Activated naive CD8-positive, alpha-beta T cell treated with anti-CD3 and anti-CD28 coated beads, Interleukin-2, amount 50 U/mL, for 24 hours (primary cell): ENCODE measurements around the gene MARK4.

Experiments
- ATAC-seq: fragments of 150-1000 bp; cut with Tn5 transposase; one replicate; pipeline ENCODE4 v1.10.0; 2021
- DNase-seq: peaks from one replicate; pipeline ENCODE4 v3.0.0; 2021
- H3K27ac Mint-ChIP-seq: one replicate; pipeline ENCODE4 v1.8.0; 2021; ENCODE audit warnings: mild to moderate bottlenecking, mixed read lengths
- H3K27me3 Mint-ChIP-seq: one replicate; pipeline ENCODE4 v1.8.0; 2021; ENCODE audit warnings: mixed read lengths
- H3K36me3 Mint-ChIP-seq: one replicate; pipeline ENCODE4 v1.8.0; 2021; ENCODE audit warnings: low read depth, mixed read lengths
- H3K4me1 Mint-ChIP-seq: one replicate; pipeline ENCODE4 v1.8.0; 2021; ENCODE audit warnings: mixed read lengths
- H3K4me3 Mint-ChIP-seq: one replicate; pipeline ENCODE4 v1.8.0; 2021; ENCODE audit warnings: mild to moderate bottlenecking, moderate library complexity, mixed read lengths
- H3K9me3 Mint-ChIP-seq: one replicate; pipeline ENCODE4 v1.8.0; 2021; ENCODE audit warnings: mixed read lengths

MARK4 gene

DNA sequence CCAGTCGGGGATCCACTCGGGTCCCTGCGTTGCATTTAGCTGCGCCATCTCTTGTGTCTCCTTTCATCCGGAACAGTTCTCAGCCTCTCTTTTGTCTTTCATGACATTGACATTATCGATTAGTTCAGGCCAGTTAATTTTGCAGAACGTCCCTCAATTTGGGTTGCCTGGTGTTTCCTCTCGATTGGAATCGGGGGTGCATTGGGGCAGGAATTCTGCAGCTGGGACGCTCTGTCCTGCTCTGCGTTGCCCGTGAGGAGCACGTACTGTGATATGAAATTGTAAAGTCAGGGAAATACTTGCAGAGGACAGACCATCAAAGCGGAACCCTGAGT is 22.4 kb downstream of the MARK4 start:
- Mint-ChIP-seq H3K27ac (no peak overlapping the region), H3K27me3 (no peaks in the 10 kb centered on the region), H3K4me1 (no peaks in the 10 kb centered on the region), H3K36me3 (peaks cover 6% of the 10 kb centered on the region), H3K4me3 (no peak overlapping the region), H3K9me3 (no peaks in the 10 kb centered on the region)
- DNase-seq (no peak), ATAC-seq (no peak)

GRCh38 chr19:45275370-45275971 is 24.4 kb downstream of the MARK4 start:
- Mint-ChIP-seq H3K9me3 (no peaks in the 10 kb centered on the region), H3K4me3 (no peak overlapping the region), H3K27ac (no peak overlapping the region), H3K36me3 (peaks cover 8% of the 10 kb centered on the region), H3K27me3 (no peaks in the 10 kb centered on the region), H3K4me1 (no peaks in the 10 kb centered on the region)
- DNase-seq (no peak), ATAC-seq (no peak)

GRCh38 chr19:45276284-45276687 is 25.2 kb downstream of the MARK4 start:
- Mint-ChIP-seq H3K4me1 (no peaks in the 10 kb centered on the region), H3K9me3 (no peaks in the 10 kb centered on the region), H3K27me3 (no peaks in the 10 kb centered on the region), H3K36me3 (peaks cover 8% of the 10 kb centered on the region), H3K4me3 (no peak overlapping the region), H3K27ac (no peak overlapping the region)
- DNase-seq (no peak), ATAC-seq (no peak)

DNA sequence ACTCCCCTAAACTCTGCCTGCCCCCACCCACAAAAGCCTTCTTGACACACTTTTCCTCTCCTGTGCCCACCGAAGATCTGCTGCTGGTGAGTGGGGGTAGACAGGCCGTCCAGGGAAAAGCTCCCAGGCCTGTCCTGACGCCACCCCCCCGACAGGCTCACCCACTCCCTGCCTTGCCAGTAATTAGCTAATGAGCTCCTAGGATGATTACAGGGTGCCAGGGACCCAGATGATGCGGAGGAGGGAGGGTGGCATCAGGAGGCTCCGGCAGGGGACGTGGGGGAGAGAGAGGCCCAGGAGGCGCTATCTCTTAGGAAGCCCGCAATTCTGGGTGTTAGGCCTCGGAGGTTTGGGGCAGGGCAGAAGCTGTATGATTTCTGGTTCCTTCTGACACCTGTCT is 27.0 kb downstream of the MARK4 start:
- Mint-ChIP-seq H3K4me3 (no peak overlapping the region), H3K27ac (no peak overlapping the region), H3K27me3 (no peaks in the 10 kb centered on the region), H3K4me1 (no peaks in the 10 kb centered on the region), H3K9me3 (no peaks in the 10 kb centered on the region), H3K36me3 (peaks cover 4% of the 10 kb centered on the region)
- no peak for ATAC-seq
- no peak for DNase-seq

DNA sequence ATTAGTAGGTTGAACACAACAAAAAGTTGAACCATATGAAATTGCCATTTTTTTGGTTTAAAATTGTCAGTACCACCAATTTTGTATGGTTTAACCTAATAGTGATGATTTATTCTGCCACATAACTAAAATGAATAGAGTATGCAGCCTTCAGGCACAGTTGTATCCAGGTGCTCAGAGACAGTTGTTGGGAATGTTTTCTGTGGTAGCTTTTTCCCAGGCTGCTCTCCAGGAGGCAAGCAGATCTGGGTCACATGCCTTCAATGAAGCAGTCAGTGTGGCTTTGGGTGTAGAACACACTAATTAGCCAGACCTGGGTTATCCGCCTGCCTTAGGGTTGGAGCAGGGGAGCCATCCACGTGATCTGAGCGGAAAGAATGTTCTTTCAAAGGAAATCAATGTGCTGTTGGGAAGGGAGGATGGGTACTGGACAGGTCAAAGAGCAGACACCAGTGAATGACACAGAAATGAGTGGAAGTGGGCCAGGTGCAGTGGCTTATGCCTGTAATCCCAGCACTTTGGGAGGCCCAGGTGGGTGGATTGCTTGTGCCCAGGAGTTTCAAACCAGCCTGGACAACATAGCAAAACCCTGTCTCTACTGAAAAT is 28.6 kb downstream of the MARK4 start:
- H3K27me3 Mint-ChIP-seq, result no peaks in the 10 kb centered on the region
- peaks cover 11% of the 10 kb centered on the region for H3K36me3 Mint-ChIP-seq
- ATAC-seq, result no peak
- H3K27ac Mint-ChIP-seq, result no peak overlapping the region
- H3K4me3 Mint-ChIP-seq, result no peak overlapping the region
- no peak for DNase-seq
- H3K4me1 Mint-ChIP-seq, result peaks cover 5% of the 10 kb centered on the region
- no peaks in the 10 kb centered on the region for H3K9me3 Mint-ChIP-seq

DNA sequence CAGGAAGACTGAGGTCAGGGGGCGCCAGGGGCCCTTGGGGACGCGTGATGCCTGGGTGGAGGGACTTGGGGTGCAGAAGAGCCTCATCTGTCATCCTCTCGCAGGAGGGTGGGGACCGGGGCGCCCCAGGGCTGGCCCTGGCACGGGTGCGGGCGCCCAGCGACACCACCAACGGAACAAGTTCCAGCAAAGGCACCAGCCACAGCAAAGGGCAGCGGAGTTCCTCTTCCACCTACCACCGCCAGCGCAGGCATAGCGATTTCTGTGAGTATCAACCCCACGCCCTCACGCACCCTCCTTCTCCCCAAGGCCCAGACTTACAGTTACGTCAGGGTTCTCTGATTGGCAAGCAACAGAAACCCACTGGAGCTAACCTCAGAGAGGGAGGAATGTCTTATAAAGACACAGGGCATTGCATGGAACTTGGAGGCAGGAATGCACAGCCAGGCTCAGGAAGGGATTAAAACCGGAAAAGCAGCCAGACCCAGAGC is 29.4 kb downstream of the MARK4 start:
- Mint-ChIP-seq H3K4me1 (peaks cover 5% of the 10 kb centered on the region), H3K27ac (no peak overlapping the region), H3K27me3 (no peaks in the 10 kb centered on the region), H3K4me3 (no peak overlapping the region), H3K9me3 (no peaks in the 10 kb centered on the region), H3K36me3 (peaks cover 12% of the 10 kb centered on the region)
- no peak for ATAC-seq
- DNase-seq, result no peak

DNA sequence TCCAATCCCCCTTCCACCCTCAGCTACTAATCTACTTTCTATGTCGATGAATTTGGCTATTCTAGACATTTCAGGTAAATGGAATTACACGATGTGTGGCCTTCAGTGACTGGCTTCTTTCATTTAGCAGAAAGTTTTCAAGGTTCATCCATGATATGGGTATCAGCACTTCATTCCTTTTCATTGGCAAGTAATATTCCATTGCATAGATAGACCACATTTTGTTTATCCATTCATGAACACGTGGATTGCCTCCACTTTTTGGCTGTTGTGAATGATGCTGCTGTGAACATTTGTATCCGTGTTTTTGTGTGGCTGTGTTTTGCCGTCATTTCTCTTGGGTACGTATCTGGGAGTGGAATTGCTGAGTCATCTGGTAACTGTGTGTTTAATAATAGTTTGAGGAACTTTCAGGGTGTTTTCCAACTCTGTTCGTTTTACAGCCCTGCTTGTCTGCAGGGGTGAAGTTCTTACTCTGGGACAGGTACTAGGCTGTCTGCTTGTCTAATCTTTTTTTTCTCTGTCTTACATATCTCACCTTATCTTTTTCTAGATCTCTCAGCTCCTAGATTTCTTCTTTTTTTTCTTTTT is 32.5 kb downstream of the MARK4 start:
- no peaks in the 10 kb centered on the region for H3K9me3 Mint-ChIP-seq
- ATAC-seq (no peak), DNase-seq (no peak)
- H3K4me1 Mint-ChIP-seq, result peaks cover 5% of the 10 kb centered on the region
- no peak overlapping the region for H3K27ac Mint-ChIP-seq
- H3K36me3 Mint-ChIP-seq, result peaks cover 17% of the 10 kb centered on the region
- no peaks in the 10 kb centered on the region for H3K27me3 Mint-ChIP-seq
- no peak overlapping the region for H3K4me3 Mint-ChIP-seq

DNA sequence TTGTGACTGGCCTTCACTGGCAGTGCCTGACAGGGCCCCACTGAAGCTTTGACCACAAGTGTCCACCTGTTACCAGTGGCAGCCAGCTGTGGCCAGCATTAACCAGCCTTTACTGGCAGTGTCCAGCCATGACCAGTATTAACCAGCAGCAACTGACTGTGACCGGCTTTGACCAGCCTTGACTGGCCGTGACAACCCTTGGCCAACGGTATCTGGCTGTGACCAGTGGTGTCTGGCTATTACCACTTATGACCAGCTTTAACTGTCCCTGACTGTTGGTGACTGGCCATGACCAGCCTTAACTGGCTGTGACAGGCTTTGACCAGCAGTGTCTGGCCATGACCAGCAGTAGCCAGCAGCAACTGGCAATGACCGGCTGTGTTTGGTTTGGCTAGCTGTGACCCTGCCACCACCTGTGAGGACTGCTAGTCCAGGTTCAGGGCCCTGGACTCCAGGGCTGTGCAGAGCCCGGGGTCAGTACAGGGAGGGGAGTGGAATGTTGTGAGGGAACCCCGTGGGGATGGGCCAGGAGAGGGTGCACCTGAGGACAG is 39.4 kb downstream of the MARK4 start:
- no peak overlapping the region for H3K4me3 Mint-ChIP-seq
- no peaks in the 10 kb centered on the region for H3K27me3 Mint-ChIP-seq
- H3K36me3 Mint-ChIP-seq, result peaks cover 25% of the 10 kb centered on the region

GRCh38 chr19:45291834-45292233 is 40.8 kb downstream of the MARK4 start:
- no peak overlapping the region for H3K27ac Mint-ChIP-seq
- DNase-seq, result no peak
- peaks cover 26% of the 10 kb centered on the region for H3K36me3 Mint-ChIP-seq

More for the DNA sequence above, 39.4 kb downstream of the MARK4 start:
- no peaks in the 10 kb centered on the region for H3K9me3 Mint-ChIP-seq
- peaks cover 9% of the 10 kb centered on the region for H3K4me1 Mint-ChIP-seq
- ATAC-seq (no peak), DNase-seq (no peak)
- H3K27ac Mint-ChIP-seq, result no peak overlapping the region

DNA sequence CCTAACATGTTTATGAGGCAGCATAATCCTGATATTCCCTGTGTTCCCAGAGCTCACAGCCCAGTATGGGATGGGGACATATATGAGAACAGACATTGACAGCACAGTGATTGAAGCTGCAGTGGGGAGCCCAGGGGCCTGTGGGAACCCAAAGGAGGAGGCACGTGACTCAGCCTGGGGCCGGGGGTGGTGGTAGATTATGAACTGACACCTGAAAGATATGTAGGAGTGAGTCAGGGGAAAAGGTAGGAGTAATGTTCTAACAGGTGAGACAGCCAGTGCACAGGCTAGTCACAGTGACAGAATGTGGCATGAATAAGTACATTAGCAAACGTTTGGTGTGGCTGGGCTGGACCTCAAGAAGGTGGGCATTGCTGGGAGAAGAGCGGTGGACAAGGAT is 42.6 kb downstream of the MARK4 start:
- ATAC-seq (peak; percentile 54), DNase-seq (no peak)
- no peaks in the 10 kb centered on the region for H3K27me3 Mint-ChIP-seq
- no peak overlapping the region for H3K27ac Mint-ChIP-seq
- no peak overlapping the region for H3K4me3 Mint-ChIP-seq
- H3K36me3 Mint-ChIP-seq, result peaks cover 23% of the 10 kb centered on the region
- no peaks in the 10 kb centered on the region for H3K9me3 Mint-ChIP-seq
- peaks cover 9% of the 10 kb centered on the region for H3K4me1 Mint-ChIP-seq

More at GRCh38 chr19:45291834-45292233, 40.8 kb downstream of the MARK4 start:
- H3K27me3 Mint-ChIP-seq, result no peaks in the 10 kb centered on the region
- no peak for ATAC-seq
- peaks cover 9% of the 10 kb centered on the region for H3K4me1 Mint-ChIP-seq
- no peak overlapping the region for H3K4me3 Mint-ChIP-seq
- no peaks in the 10 kb centered on the region for H3K9me3 Mint-ChIP-seq

GRCh38 chr19:45294291-45295029 is 43.4 kb downstream of the MARK4 start:
- Mint-ChIP-seq H3K36me3 (peaks cover 23% of the 10 kb centered on the region), H3K4me1 (peaks cover 9% of the 10 kb centered on the region), H3K9me3 (no peaks in the 10 kb centered on the region), H3K4me3 (no peak overlapping the region), H3K27ac (no peak overlapping the region), H3K27me3 (no peaks in the 10 kb centered on the region)
- ATAC-seq, result no peak
- DNase-seq, result no peak

- H3K4me1 Mint-ChIP-seq, result peaks cover 9% of the 10 kb centered on the region
- H3K4me3 Mint-ChIP-seq, result no peak overlapping the region
- no peaks in the 10 kb centered on the region for H3K27me3 Mint-ChIP-seq
- DNase-seq (no peak), ATAC-seq (no peak)
- H3K27ac Mint-ChIP-seq, result no peak overlapping the region
- peaks cover 26% of the 10 kb centered on the region for H3K36me3 Mint-ChIP-seq
- H3K9me3 Mint-ChIP-seq, result no peaks in the 10 kb centered on the region
Measured at GRCh38 chr19:45295873-45296272, 44.8 kb downstream of the MARK4 start.

DNA sequence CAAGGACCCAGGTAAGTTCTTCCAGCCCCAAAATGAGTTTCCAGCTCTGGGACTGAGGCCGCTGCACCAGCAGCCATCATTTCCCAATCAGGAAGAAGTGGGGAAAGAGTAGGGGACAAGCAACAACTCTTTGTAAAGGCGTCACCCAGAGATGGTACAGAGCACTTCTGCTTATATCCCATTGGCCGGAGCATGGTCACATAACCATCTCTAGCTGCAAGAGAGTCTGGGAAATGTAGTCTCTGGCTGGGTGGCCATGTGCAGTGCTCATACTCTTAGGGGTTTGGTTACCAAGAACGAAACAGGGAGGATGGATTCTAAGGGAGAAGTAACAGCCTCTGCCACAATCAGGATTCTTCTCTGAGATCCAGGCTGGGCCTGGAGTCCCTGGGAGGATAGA is 45.3 kb downstream of the MARK4 start:
- Mint-ChIP-seq H3K4me3 (no peak overlapping the region), H3K27ac (no peak overlapping the region), H3K4me1 (peaks cover 9% of the 10 kb centered on the region), H3K9me3 (no peaks in the 10 kb centered on the region), H3K36me3 (peaks cover 22% of the 10 kb centered on the region), H3K27me3 (no peaks in the 10 kb centered on the region)
- no peak for ATAC-seq
- DNase-seq, result no peak

DNA sequence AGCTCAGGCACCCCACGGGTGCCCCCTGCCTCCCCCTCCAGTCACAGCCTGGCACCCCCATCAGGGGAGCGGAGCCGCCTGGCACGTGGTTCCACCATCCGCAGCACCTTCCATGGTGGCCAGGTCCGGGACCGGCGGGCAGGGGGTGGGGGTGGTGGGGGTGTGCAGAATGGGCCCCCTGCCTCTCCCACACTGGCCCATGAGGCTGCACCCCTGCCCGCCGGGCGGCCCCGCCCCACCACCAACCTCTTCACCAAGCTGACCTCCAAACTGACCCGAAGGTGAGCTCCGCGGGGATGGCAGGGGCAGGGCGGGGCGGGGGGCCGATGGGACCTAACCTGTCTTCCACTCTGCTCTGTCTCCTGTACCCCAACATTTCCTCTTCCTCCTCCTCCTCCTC is 46.6 kb downstream of the MARK4 start:
- no peak overlapping the region for H3K27ac Mint-ChIP-seq
- H3K27me3 Mint-ChIP-seq, result no peaks in the 10 kb centered on the region

GRCh38 chr19:45298264-45298663 is 47.2 kb downstream of the MARK4 start:
- Mint-ChIP-seq H3K4me3 (no peak overlapping the region), H3K27me3 (no peaks in the 10 kb centered on the region), H3K9me3 (no peaks in the 10 kb centered on the region), H3K27ac (no peak overlapping the region), H3K4me1 (peaks cover 9% of the 10 kb centered on the region), H3K36me3 (peaks cover 12% of the 10 kb centered on the region)
- DNase-seq, result no peak
- no peak for ATAC-seq

More for the DNA sequence above, 46.6 kb downstream of the MARK4 start:
- no peak for DNase-seq
- peaks cover 9% of the 10 kb centered on the region for H3K4me1 Mint-ChIP-seq
- peaks cover 14% of the 10 kb centered on the region for H3K36me3 Mint-ChIP-seq
- no peaks in the 10 kb centered on the region for H3K9me3 Mint-ChIP-seq
- H3K4me3 Mint-ChIP-seq, result no peak overlapping the region
- no peak for ATAC-seq
